Activated CD4-positive, alpha-beta T cell treated with anti-CD3 and anti-CD28 coated beads, Interleukin-2, amount 50 U/mL, for 24 hours (primary cell): Measurements from ENCODE around the gene SLC9C1.

Source experiments
- DNase-seq, 2 donors: peaks; one replicate each; pipeline ENCODE4 v3.0.0-alpha.2; 2020; ENCODE audit warnings: low read depth in 1 of 2, low spot score in 1 of 2

The SLC9C1 gene

DNA sequence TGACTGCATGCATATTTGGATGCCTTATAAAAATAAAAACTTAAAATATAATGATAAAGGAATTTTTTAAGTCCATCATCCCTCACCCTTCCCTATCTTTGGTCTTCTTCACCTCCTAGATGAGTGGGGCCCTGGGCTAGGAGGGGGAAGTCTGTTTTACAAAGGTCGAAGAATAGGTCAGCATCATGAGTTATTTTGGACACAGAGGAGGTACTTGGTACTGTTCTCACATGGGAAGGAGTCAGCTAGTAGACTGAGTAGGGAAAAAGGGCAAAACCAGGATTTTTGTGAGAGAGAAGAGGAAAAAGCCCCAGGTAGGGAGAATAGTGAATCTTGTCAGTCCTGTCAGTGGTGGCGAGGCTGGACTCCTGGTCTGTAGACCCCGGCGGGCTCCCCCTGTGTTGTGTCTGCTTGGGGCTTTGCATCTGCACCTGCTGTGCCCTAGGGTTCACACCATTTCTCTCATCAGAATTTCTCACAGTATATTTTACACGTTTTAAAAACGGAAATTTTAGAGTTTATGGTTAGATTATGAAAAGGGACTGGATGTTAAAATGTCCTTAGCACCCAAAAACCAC lies 178.1 kb downstream of the SLC9C1 start:
- no peak for DNase-seq

DNA sequence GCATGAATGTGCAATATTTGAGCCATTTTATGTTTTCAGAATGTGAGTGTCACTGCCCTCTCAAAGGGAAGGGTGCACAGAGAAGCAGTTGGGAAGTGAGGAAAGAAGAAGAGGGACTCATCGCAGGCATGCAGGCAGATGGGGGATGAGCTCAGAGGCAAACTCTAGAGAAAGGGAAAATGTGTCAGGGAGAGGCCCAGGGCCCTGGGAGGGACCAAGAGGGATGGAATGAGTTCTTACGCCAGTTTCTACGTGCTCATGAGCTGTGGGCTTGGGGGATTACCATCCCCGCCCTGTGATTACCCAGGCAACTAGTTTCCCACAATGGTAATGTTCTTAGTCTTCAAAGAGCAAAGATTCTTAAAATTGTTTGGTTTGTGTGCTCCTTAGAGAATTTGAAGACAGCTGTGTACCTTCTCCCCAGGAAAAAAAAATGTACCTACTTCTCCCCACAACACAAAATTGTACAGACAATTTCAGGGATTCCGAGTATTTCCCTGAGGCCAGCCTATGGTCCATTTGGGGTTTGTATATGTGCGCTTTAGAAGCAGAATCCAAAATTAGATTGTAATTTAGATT lies 178.8 kb downstream of the SLC9C1 start:
- DNase-seq: no peak

DNA sequence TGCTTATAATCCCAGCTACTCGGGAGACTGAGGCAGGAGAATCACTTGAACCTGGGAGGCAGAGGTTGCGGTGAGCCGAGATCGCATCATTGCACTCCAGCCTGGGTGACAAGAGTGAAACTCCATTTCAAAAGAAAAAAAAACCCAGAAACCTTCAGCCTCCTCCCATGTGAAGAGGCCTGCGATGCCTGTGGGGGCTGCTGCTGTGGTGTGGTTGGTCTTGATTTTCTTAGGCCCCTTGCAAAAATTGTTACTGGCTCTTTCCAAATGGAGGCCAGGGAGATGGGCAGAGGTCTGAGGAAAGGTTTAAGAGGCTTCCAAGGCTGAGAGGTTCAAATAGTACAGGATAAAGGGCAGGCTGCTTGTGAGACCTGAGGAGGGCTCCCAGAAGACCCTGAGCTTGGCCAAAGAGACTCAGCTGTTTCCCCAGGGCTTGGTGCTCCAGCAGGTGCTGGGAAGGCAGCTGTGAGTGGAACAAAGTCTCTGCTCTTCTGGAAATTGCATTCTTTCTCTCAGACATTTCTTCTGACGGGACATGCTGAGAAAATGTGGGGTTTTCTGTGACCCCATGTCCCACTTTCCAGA lies 179.3 kb downstream of the SLC9C1 start:
- no peak for DNase-seq

DNA sequence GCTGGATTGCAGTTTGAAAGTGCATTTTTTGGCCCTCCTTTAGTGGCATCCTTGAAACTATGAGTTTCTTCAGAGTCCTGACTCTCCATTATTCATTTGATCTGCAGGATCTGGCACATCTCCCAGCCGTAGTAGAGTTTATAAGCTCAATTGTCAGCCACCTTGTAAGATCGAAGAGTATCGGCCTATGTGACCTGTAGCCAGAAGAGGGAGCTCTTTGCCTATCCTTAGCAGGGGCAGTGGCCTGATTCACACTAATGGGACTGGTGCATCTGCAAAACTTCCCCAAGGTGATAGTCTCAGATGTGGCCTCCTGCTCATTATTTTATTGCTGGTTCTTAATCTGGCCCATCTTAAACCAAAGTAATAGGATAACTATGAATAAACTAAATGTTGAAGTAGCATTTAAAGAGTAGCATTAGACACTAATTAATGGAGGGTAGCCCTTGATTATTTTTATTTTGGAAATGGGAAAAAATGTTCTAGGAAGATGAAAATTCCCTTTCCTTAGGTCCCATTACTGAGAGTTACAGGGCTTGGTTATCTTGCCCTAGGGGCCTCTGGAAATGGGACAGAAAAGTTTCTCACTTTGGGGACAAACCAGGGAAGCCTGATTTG lies 182.1 kb downstream of the SLC9C1 start:
- DNase-seq: peak in 1 of 2 donors; percentile 56

DNA sequence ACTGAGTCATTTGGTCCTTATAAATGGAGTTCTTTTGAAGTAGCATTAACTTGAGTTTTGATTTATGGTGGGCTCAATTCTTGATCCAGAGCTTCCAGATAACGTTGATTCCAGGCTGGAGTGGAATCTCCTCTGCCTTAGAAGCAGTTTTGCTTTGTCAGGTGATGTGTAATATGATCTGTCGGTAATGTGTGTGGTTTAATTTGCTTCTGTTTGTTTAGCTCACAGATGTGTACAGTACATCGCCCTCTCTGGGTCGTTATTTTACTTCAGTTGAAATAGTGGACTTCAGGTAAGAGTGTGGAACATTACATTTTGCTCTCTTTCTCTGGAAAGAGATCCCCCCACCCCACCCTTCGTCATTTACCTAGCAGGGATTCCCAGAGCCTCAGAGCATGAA lies 184.7 kb downstream of the SLC9C1 start:
- no peak for DNase-seq

DNA sequence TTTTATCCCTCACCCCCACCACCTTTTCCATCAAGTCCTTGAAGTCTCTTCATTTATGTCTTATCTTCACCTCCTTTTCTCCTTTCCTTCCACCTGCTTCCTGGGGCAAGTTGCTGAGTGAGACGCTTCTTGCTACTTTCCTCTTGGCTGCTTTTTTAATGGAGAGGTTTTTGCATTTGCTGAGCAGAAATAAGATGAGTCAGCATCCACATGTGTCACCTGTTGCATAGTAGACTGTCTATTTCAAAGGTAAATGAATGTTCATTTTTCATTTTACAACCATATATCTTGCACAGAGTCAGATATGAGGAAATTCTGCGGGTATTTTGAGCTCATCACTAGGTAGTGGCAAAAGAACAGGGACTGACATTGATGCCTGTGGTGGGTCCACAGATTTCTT lies 189.2 kb downstream of the SLC9C1 start:
- no peak for DNase-seq

DNA sequence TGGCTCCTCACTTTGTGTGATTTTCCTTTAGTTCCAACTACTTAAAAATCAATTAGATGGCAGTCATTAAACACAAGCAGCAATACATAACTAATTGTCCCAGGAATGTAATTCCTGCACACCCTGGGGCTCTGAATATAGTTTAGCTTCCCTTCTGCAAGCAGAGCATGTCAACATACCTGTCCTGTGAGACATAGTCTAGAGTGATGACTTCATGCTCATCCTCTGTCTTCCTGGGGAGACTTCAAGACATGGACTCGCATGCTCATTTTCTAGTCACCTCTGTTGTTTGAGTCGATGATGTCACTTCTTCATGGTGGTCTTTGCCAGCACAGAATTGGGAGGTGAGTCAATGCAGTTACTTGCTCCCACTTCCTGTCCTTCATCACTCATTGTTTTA lies 192.1 kb downstream of the SLC9C1 start:
- DNase-seq: no peak

DNA sequence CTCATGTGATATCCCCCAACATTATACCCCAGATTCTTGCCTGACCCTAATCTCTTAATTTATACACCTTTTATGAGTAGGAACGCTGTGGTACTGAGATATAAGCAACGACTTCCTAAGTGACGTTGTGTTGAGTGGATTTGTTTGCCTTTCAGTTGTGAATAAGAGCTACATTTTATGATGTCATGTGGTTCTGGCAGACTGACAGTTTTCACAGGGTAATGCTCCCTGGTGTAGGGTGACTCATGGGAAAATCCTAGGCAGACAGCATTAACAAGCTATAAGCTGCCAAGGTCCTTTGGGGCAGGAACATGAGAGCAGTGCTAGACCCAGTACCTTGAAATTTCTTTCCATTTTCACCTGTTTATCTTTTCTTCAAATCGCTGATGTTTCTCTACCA lies 196.6 kb downstream of the SLC9C1 start:
- peak in 1 of 2 donors; percentile 38 for DNase-seq

DNA sequence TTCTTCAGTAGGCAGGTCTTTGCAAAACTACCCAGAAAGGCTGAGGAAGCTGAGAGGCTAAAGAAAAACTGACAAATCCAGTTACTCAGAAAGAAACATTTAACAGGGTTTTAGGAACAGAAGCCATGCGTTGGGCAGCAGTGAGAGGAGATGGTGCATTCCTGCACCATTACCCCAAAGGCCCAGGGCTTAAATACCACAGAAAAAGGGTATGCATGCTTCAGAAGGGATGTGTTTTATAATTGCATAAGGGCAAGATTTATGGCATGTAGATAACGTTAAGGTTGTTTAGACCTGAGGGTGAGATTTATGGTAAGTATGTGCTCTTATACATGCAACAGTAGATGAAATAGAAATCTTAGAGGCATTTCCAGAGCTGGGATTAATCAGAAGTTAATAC lies 197.8 kb downstream of the SLC9C1 start:
- DNase-seq: no peak

DNA sequence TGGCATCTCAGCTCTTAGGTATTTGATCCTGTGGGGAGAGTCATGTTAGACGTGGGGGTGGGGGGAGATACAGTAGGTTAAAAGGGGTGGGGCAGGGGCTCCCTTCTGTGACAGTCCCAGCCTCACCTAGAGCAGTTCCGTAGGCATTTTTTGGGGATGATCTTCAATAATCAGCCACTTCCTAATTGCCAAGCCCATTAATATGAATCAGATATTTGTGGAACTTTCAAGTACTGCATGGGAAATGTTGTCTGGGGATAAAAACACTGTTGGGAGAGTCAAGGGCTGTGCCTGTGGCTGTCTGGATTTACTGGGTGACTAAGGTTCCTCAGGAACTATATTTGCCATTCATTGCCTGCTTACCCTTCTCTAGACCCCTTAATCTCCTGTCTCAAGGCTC lies 198.3 kb downstream of the SLC9C1 start:
- no peak for DNase-seq

DNA sequence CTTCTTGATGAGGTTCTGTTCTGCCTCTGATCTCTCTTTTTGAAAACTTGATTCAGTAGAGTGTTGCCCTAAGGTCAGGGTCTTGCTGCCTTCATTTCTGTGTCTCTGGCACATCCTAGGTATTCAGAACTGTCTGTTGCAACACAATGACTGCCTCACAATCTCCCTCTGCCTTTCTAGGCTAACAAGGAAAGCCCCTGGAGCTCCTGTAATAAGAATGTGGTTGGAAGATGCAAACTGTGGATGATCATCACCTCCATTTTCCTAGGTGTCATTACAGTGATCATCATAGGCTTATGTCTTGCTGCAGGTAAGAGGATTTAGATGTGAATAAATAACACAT lies 200.9 kb downstream of the SLC9C1 start:
- DNase-seq: no peak

DNA sequence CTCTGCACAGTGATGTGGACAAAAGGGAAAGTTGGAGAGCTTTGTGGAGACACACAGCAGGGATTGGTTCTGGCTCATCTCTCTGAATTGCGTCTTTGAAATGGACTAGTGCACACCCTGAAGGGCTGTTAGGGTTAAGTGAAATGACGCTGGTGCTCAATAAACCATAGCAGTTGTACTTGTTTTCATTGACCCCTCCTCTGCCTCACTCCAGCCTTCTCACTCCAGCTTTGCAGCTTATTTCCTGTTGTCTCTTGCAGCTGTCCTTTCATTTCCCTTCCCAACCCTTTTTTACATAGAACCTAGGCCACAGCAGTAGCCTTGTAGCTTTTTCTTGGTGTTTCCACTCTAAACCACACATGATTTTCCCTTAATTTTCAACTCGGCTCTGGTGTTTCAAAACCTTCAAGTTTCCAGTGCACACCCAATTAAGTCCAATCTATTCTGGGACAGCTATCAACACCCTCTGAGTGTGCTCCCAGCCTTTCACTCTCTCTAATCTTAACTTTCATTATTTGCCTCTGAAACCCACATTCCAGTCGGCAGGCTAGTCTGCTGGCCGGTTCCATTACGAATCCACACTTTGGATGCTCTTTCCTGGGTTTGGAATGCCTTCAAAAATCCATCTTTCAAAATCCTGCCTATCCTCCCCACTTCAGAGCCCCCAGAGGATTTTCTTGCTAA lies 201.4 kb downstream of the SLC9C1 start:
- DNase-seq: no peak

DNA sequence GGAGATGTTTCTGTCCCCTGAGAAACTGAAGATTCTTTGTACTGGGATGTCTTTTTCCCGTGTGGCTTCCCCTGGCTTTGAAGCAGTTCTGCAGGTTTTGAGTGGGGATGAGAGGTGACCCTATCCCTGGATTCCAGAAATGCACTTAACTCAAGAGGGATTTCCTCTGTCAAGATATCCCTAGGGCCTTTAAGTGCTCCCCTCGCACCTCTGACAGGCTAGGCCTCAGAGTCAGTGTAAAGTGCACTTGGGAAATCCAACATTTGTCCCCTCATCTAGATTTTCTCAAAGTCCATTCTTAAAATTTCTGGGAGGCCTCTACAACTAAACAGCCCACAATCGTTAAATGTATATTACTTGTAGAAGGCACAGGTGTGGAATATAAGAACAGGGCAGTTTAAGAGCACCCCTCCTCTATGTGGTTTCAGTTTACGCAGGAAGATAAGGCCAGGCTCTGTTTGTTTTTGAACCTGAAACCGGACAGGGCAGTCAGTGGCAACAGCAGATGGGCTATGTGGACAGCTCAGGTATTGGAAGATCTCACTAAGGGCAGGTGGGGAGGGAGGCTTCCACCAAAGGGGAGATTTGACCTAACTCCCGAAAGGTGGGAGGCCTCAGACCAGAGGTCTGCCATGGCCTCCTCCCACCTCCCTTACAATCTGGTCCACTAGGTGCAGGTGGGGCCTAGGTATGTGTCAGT lies 203.0 kb downstream of the SLC9C1 start:
- no peak for DNase-seq
